GM21515 (cell line): ENCODE results near the gene TEKT1.

ENCODE experiments used
- ATAC-seq: cut with Tn5 transposase; IDR thresholded peaks from one replicate; pipeline ENCODE4 v1.9.1; 2021; ENCODE audit not compliant: unreplicated experiment

Gene TEKT1

GRCh38 chr17:6768447-6768846, 63.1 kb downstream of the TEKT1 start:
- no peak for ATAC-seq

- no peak for ATAC-seq
Measured at GRCh38 chr17:6761779-6762178, 69.8 kb downstream of the TEKT1 start.

DNA sequence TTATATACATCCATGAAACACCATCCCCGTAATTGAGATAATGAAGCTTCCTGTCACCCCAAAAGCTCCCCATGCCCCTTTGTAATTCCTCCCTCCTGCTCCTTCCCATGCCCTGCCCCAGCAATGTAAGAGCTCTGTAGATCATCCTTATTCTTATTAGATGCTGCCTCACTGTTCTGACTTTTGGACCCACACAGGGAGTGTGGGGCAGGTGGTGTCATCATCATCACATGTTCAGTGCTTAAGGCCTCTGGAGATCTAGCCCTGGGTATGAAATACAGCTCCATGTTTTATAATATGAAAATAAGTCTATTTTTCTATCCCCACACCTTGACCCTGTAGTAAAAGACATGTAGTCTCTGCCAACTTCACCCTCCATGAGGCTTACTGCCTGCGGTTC, 73.8 kb downstream of the TEKT1 start:
- no peak for ATAC-seq

- no peak for ATAC-seq
Measured at GRCh38 chr17:6756425-6757031, 75.0 kb downstream of the TEKT1 start.

GRCh38 chr17:6755731-6756184, 75.8 kb downstream of the TEKT1 start, which contains the start of gene XAF1:
Gene XAF1, plus strand, starts transcription at chr17:6756046. Its CDS starts 33 bp downstream, at chr17:6756079.
- ATAC-seq, result no peak

DNA sequence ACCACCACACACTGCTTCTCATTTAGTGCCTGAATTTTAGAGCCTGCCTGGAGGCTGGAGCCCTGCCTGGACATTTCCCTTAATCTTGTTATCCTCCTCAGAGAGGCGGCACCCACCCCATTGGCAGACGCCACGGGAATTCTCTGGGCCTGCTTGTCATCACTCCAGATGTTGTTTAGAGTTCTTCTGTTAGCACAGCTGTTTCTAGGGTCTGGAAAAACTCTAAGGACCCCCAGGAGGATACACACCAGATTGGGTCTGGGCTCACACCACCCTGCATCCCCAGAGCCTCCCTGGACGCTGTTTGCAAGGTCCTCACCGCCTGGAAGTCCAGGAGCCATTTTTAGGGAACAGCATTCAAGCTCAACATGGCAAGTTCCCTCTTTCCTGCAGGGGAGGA, 76.2 kb downstream of the TEKT1 start:
- ATAC-seq, result no peak

DNA sequence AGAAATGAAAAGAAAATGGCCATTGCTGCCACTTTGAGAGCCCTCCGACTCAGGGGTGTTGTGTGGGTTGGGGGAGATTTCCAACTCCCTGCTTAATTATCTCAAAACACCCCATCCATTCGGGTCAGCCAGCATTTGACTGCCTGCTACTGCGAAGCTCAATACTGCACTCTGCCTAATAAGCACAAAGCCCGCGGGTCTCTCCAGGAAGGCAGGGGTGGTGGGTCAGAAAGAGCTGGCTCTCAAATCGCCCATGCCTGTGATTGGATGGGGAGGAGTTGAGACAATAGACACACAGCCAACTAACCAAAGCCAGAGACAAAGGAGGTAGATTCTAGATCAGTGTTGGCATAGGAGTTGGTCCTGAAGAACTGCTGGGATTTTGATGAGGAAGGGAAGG, 78.0 kb downstream of the TEKT1 start:
- no peak for ATAC-seq

- no peak for ATAC-seq
Measured at GRCh38 chr17:6753006-6753445, 78.5 kb downstream of the TEKT1 start.

DNA sequence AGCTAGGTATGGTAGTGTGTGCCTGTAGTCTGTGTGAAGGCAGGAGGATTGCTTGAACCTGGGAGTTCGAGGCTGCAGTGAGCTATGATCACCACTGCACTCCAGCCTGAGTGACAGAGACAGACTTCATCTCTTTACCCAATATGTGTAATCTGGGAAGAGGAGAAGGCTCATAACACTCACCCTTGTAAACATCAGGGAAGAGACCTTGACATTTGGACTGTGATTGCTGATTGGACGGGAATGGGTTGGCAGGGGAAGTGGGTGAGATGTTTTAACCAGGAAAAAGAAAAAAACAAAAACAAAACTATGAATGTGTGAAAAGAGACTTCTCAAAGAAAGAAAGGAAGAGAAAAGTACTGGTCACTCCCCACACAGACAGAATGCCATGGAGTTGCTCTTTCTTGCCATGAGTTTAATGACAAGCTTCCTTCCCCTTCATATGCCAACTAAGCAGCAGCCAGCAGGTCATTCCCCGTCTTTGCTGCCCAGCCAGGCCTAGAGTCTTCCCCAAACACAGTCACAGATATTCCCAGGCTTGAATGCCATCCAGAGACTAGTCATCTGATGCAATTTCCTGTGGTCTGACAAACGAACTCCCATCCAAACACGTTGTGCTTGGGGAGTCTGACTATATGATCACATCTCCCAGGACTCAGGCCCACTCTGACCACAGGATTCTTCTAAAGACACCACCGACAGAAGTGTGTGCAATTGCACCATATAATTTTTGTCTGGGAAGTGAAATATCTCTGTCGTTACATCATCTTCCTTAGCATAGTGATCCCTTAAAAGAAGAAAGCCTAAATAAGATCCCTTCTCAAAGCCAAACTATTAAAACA, 79.2 kb downstream of the TEKT1 start:
- no peak for ATAC-seq

- ATAC-seq, result no peak
Measured at GRCh38 chr17:6749519-6749918, 82.0 kb downstream of the TEKT1 start.

DNA sequence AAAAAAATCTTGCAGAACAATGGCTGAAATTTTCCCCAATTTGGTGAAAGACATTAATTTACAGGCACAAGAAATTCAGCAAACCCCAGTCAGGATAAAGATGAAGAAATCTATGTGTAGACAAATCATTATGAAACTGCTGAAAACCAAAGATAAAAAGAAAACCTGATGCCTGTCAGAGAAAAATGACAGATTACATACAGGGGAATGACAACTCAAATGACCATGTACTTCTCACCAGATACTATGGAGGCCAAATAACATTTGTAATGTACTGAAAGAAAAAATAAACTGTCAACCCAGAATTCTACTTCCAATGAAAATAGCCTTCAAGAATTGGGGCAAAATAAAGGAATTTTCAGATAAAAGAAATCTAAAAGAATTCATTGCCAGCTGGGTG, 82.9 kb downstream of the TEKT1 start:
- no peak for ATAC-seq
